A549 (cell line): Measurements from ENCODE around the gene GLUD2. TPM values are rescaled to one million over a fixed set of nuclear protein-coding genes. Genes with fewer than 3 reads are reported as not detected.
A peak's percentile ranks its signal among the peaks of the same experiment; 100 is the strongest.

Experiments used
- ATAC-seq, 2 experiments: fragments of 200-7000 bp in 1 of 2; fragments of >200 bp in 1 of 2; cut with Nextera tagmentation in 1 of 2; cut with Tn5 transposase in 1 of 2; 3 replicates each; pipeline versions ENCODE4 v1.8.0 to v1.9.1; 2018 to 2020; ENCODE audit warnings: mild to moderate bottlenecking in 1 of 2, moderate library complexity in 1 of 2
- CTCF ChIA-PET: fragments of 300-600 bp; sonication (Branson Sonifier 250); formaldehyde crosslinking; extraction: SDS; loops from one replicate; lab custom pipeline; 2021; ENCODE audit warnings: antibody characterized with exemption, inconsistent platforms; lab: Yijun Ruan, JAX
- POLR2A ChIA-PET: fragments of 350-600 bp; formaldehyde crosslinking; extraction: SDS; loops from one replicate; lab custom pipeline; 2021; ENCODE audit warnings: antibody characterized with exemption, inconsistent platforms; lab: Yijun Ruan, JAX
- DNase-seq, 2 experiments: peaks; one replicate each; pipeline versions ENCODE4 v3.0.0 to v3.0.0-alpha.2; 2011 to 2016; ENCODE audit warnings: low read depth in 1 of 2, low spot score in 1 of 2
- FAIRE-seq: peaks from 2 replicates; lab custom pipeline; 2011; peaks lifted over from hg19 to GRCh38; lab: Jason Lieb, UNC
- H3K27ac ChIP-seq, 2 experiments: fragments of >200 bp; sonication (Bioruptor Twin); formaldehyde crosslinking; 3 replicates each; pipeline ENCODE4 v1.5.1; 2016 to 2017
- H3K4me1 ChIP-seq: fragments of >200 bp; sonication (Bioruptor Twin); formaldehyde crosslinking; 3 replicates; pipeline ENCODE4 v1.6.1; 2016
- H3K4me2 ChIP-seq: fragments of >200 bp; sonication (Bioruptor Twin); formaldehyde crosslinking; 3 replicates; pipeline ENCODE4 v1.6.1; 2016
- H3K4me3 ChIP-seq: fragments of >200 bp; sonication (Bioruptor Twin); formaldehyde crosslinking; 3 replicates; pipeline ENCODE4 v1.5.1; 2016
- H3K9me3 ChIP-seq: fragments of >200 bp; sonication (Bioruptor Twin); formaldehyde crosslinking; 3 replicates; pipeline ENCODE4 v1.6.1; 2016
- ATOH8 ChIP-seq: fragments of 250-450 bp; sonication (Bioruptor Pico); IDR thresholded peaks from 2 replicates; pipeline ENCODE4 v1.5.0; 2020; ENCODE audit warnings: low read depth, mild to moderate bottlenecking, moderate library complexity
- BHLHE40 ChIP-seq: IDR thresholded peaks from 2 replicates; pipeline ENCODE4 v1.6.1; 2012; ENCODE audit warnings: low read depth, low read length, inconsistent platforms
- CBX8 ChIP-seq: fragments of 200-600 bp; sonication (generic); IDR thresholded peaks from 2 replicates; pipeline ENCODE4 v1.6.1; 2016
- CEBPB ChIP-seq, 2 experiments: fragments of >200 bp in 1 of 2; sonication (Bioruptor Twin) in 1 of 2; formaldehyde crosslinking in 1 of 2; IDR thresholded peaks; 2 replicates each; pipeline ENCODE4 v1.6.1; 2012 to 2016
- CHD2 ChIP-seq: fragments of 150-350 bp; IDR thresholded peaks from 2 replicates; pipeline ENCODE4 v1.6.1; 2014; ENCODE audit warnings: low read length; ENCODE audit not compliant: partially characterized antibody
- CHD4 ChIP-seq: fragments of 200-600 bp; sonication (generic); IDR thresholded peaks from 2 replicates; pipeline ENCODE4 v1.6.1; 2016; ENCODE audit warnings: antibody characterized with exemption, mild to moderate bottlenecking, borderline replicate concordance
- CTCF ChIP-seq: fragments of >200 bp; sonication (Bioruptor Twin); formaldehyde crosslinking; IDR thresholded peaks from 3 replicates; pipeline ENCODE4 v1.5.1; 2016
- EHMT2 ChIP-seq: fragments of 200-600 bp; sonication (generic); IDR thresholded peaks from 2 replicates; pipeline ENCODE4 v1.6.1; 2016; ENCODE audit warnings: antibody characterized with exemption, low read depth, mild to moderate bottlenecking, moderate library complexity
- ELK1 ChIP-seq: fragments of 150-350 bp; IDR thresholded peaks from 2 replicates; pipeline ENCODE4 v1.6.1; 2014; ENCODE audit warnings: low read depth, mild to moderate bottlenecking, low read length
- ESRRA ChIP-seq: fragments of 150-350 bp; IDR thresholded peaks from 2 replicates; pipeline ENCODE4 v1.6.1; 2014; ENCODE audit warnings: mild to moderate bottlenecking, low read length, borderline replicate concordance
- FOSL2 ChIP-seq, 2 experiments: fragments of 450-650 bp in 1 of 2; fragments of >200 bp in 1 of 2; sonication (Bioruptor Twin) in 1 of 2; formaldehyde crosslinking; IDR thresholded peaks; 2 replicates each; pipeline versions ENCODE4 v1.5.0 to v1.6.1; 2016 to 2020; ENCODE audit warnings: mild to moderate bottlenecking in 1 of 2, moderate library complexity in 1 of 2
- FOXS1 ChIP-seq: fragments of 250-450 bp; sonication (Bioruptor Pico); IDR thresholded peaks from 2 replicates; pipeline ENCODE4 v1.5.0; 2020; ENCODE audit warnings: mild to moderate bottlenecking, moderate library complexity
- HDAC2 ChIP-seq: fragments of 200-600 bp; sonication (generic); IDR thresholded peaks from 2 replicates; pipeline ENCODE4 v1.6.1; 2016
- HES2 ChIP-seq: fragments of >200 bp; sonication (Bioruptor Twin); formaldehyde crosslinking; IDR thresholded peaks from 2 replicates; pipeline ENCODE4 v1.6.1; 2016
- HOXB13 ChIP-seq: fragments of 250-450 bp; sonication (Bioruptor Pico); IDR thresholded peaks from 2 replicates; pipeline ENCODE4 v1.5.0; 2020; ENCODE audit warnings: low read depth, mild to moderate bottlenecking, moderate library complexity
- JUN ChIP-seq, 2 experiments: fragments of >200 bp; sonication (Bioruptor Twin); formaldehyde crosslinking; IDR thresholded peaks; 2 replicates in 1 of 2; 3 replicates in 1 of 2; pipeline ENCODE4 v1.6.1; 2016 to 2017
- MAFK ChIP-seq: fragments of 450-650 bp; IDR thresholded peaks from 2 replicates; pipeline ENCODE4 v1.6.1; 2014; ENCODE audit not compliant: partially characterized antibody
- NR3C1 ChIP-seq: fragments of >200 bp; sonication (Bioruptor Twin); formaldehyde crosslinking; IDR thresholded peaks from 3 replicates; pipeline ENCODE4 v1.6.1; 2017
- PHF8 ChIP-seq: fragments of 200-600 bp; sonication (generic); IDR thresholded peaks from 2 replicates; pipeline ENCODE4 v1.6.1; 2016; ENCODE audit warnings: low read depth, mild to moderate bottlenecking, antibody characterized with exemption, moderate library complexity, borderline replicate concordance
- POLR2A ChIP-seq: IDR thresholded peaks from 2 replicates; pipeline ENCODE4 v1.6.1; 2012; ENCODE audit warnings: mild to moderate bottlenecking, low read length
- POLR2AphosphoS2 ChIP-seq: conservative IDR thresholded peaks from 2 replicates; pipeline ENCODE4 v1.6.1; 2012; ENCODE audit warnings: low read length, improper control_type of control experiment, inconsistent platforms
- RAD21 ChIP-seq, 2 experiments: fragments of >200 bp in 1 of 2; sonication (Bioruptor Twin) in 1 of 2; formaldehyde crosslinking in 1 of 2; IDR thresholded peaks in 1 of 2; conservative IDR thresholded peaks in 1 of 2; 2 replicates in 1 of 2; 3 replicates in 1 of 2; pipeline ENCODE4 v1.6.1; 2012 to 2018; ENCODE audit warnings: inconsistent platforms in 1 of 2
- SMC3 ChIP-seq: fragments of >200 bp; sonication (Bioruptor Twin); formaldehyde crosslinking; IDR thresholded peaks from 3 replicates; pipeline ENCODE4 v1.6.1; 2018; ENCODE audit warnings: inconsistent platforms
- SREBF2 ChIP-seq: fragments of 450-650 bp; IDR thresholded peaks from 2 replicates; pipeline ENCODE4 v1.6.1; 2014; ENCODE audit warnings: mild to moderate bottlenecking, moderate library complexity
- TFCP2L1 ChIP-seq: fragments of 250-450 bp; sonication (Bioruptor Pico); IDR thresholded peaks from 2 replicates; pipeline ENCODE4 v1.5.0; 2021; ENCODE audit warnings: mild to moderate bottlenecking
- TP53 ChIP-seq: fragments of 250-450 bp; sonication (Bioruptor Pico); IDR thresholded peaks from 2 replicates; pipeline ENCODE4 v1.5.0; 2021; ENCODE audit warnings: mild to moderate bottlenecking, moderate library complexity
- USF2 ChIP-seq: fragments of 450-650 bp; IDR thresholded peaks from 2 replicates; pipeline ENCODE4 v1.6.1; 2014; ENCODE audit warnings: antibody characterized with exemption
- WGBS: methylation state at CpG from one replicate; pipeline ENCODE4 v1.1.6; 2017; ENCODE audit errors: missing lambda C conversion rate; 5-methylcytosine and 5-hydroxymethylcytosine counted together
- polyA plus RNA-seq, 4 experiments: library from polyadenylated mRNA; depleted of rRNA in 3 of 4; stranded (reverse); fragments of >200 nt; fragmentation: RNase III in 1 of 4; extraction: RNeasy Plus Mini Kit Qiagen cat#74134 plus additional on column Dnase treatment in 1 of 4; gene quantifications; 2 replicates in 3 of 4; 3 replicates in 1 of 4; pipeline ENCODE4 v1.2.3, GENCODE V29; 2011 to 2017

Gene GLUD2
- polyA plus RNA-seq, 2 of the 4 experiments (the other 2 are of a cell fraction): 2.8 to 4.2 TPM

- Histone ChIP-seq H3K27ac (no peak overlapping the region), H3K4me2 (no peak overlapping the region), H3K9me3 (no peaks in the 10 kb centered on the region), H3K4me1 (no peaks in the 10 kb centered on the region), H3K4me3 (no peak overlapping the region)
- DNase-seq (peak in 1 of 2 experiments; percentile 33), ATAC-seq (peak in 1 of 2 experiments; percentile 52; a peak in 2 of 6 replicates), FAIRE-seq (peak; percentile 74)
- 22% methylated on average over 4 of the region's 4 CpGs for whole genome bisulfite sequencing
- TF ChIP-seq CEBPB (IDR thresholded peaks at IDR 0.05) (peak in 1 of 2 experiments; percentile 58; a peak in 2 of 4 replicates), MAFK (no peak), JUN (IDR thresholded peaks at IDR 0.05) (no peak), EHMT2 (no peak), POLR2A (no peak), HDAC2 (no peak), ATOH8 (CRISPR knock-in tag) (no peak), HES2 (no peak), NR3C1 (no peak), TP53 (CRISPR knock-in tag) (no peak), PHF8 (no peak), BHLHE40 (no peak), RAD21 (conservative IDR thresholded peaks at IDR 0.05 in 1 of 2, IDR thresholded peaks at IDR 0.05 in 1 of 2) (peak; percentile 43 to 45; a peak in 3 of 5 replicates), CTCF (peak; percentile 43), ESRRA (no peak), CHD2 (no peak), SMC3 (peak; percentile 22; the same call in 1 of the 3 replicates), CHD4 (no peak), HOXB13 (no peak), CBX8 (no peak), USF2 (no peak)
- ChIA-PET CTCF (interaction anchor here (1.0 kb wide), 1 partner anchor 9 kb away, joined by 5 read pairs; no protein-coding TSS in a partner anchor), POLR2A (no interaction called here)
Observed at GRCh38 chrX:121000589-121000988, 46.8 kb upstream of the GLUD2 start.

- ChIA-PET CTCF (interaction anchor here (1.7 kb wide), 1 partner anchor 9 kb away, joined by 5 read pairs; no protein-coding TSS in a partner anchor), POLR2A (no interaction called here)
- Histone ChIP-seq H3K27ac (no peak overlapping the region), H3K9me3 (no peaks in the 10 kb centered on the region), H3K4me3 (no peak overlapping the region), H3K4me2 (no peak overlapping the region), H3K4me1 (no peaks in the 10 kb centered on the region)
- DNase-seq (no peak), FAIRE-seq (peak; percentile 85), ATAC-seq (no peak)
- WGBS: 35% methylated on average over 1 of the region's 1 CpG
- TF ChIP-seq CTCF (no peak), HES2 (no peak), ELK1 (no peak), TFCP2L1 (no peak), FOXS1 (CRISPR knock-in tag) (no peak), POLR2AphosphoS2 (no peak), RAD21 (conservative IDR thresholded peaks at IDR 0.05 in 1 of 2, IDR thresholded peaks at IDR 0.05 in 1 of 2) (no peak), POLR2A (no peak), FOSL2 (IDR thresholded peaks at IDR 0.05) (no peak), FOSL2 (CRISPR knock-in tag; IDR thresholded peaks at IDR 0.05) (no peak), SREBF2 (no peak)
Observed at GRCh38 chrX:121008920-121009319, 38.5 kb upstream of the GLUD2 start.
